Measurements from ENCODE around the gene NLRC3. TPM values are rescaled to one million over a fixed set of nuclear protein-coding genes. Genes with fewer than 3 reads are reported as not detected.
A peak's percentile ranks its signal among the peaks of the same experiment; 100 is the strongest.
"Not testable (repeated sequence)": the region's sequence is repeated elsewhere in the genome, so short reads cannot be mapped to it uniquely, and the experiment has no call there.

Gene NLRC3
- total RNA-seq, 1 donor from 2014 or later = 5.4 TPM

DNA sequence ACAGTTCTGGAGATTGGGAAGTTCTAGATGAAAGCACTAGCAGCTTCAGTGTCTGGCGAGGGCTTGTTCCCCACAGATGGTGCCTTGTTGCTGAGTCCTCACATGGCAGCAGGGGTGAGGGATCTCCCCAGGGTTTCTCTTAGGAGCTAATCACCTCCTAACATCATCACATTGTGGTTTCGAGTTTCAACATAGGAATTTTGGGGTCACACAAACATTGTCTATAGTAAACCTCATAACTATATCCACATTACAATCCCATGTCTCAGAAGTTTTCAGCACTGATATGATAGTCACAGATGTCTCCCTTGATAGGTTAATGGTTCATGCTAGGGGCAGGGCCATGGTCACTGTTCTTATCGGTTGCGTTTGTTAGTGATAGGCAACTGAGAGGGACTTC, 62.6 kb downstream of the NLRC3 start:
- DNase-seq (ENCODE audit: low read depth in 2 of 2) = no peak

- no peak for DNase-seq (ENCODE audit: low read depth in 2 of 2)
Observed at GRCh38 chr16:3513892-3514583, 63.2 kb downstream of the NLRC3 start.

- no peak for DNase-seq (ENCODE audit: low read depth in 2 of 2)
Observed at GRCh38 chr16:3511286-3512180, 65.7 kb downstream of the NLRC3 start.

- no peak for DNase-seq (ENCODE audit: low read depth in 2 of 2)
Observed at GRCh38 chr16:3510416-3510815, 66.8 kb downstream of the NLRC3 start.

DNA sequence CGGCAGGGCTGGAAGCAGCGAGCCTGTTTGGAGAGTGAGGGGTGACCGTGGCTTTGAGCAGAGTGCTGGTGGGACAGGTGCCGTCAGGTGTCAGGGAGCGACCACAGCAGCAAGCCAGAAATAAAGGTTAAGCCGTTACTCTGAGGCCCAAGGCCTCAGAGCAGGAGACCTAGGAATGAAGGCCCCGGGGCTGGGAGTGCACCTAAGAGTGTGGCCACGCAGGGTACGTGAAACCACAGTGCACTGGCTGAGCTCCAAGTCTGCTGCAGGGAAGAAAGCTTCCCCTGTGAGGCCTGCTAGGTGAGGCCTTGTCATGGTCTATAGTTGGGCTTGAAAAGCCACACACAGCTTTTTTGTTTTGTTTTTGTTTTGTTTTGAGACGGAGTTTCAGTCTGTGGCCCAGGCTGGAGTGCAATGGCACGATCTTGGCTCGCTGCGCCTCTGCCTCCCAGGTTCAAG, 67.7 kb downstream of the NLRC3 start:
- DNase-seq (ENCODE audit: low read depth in 2 of 2) = no peak

- no peak for DNase-seq (ENCODE audit: low read depth in 2 of 2)
Observed at GRCh38 chr16:3508736-3509135, 68.5 kb downstream of the NLRC3 start.

GRCh38 chr16:3503523-3503922, 73.7 kb downstream of the NLRC3 start:
- no peak for DNase-seq (ENCODE audit: low read depth in 2 of 2)

- no peak for DNase-seq (ENCODE audit: low read depth in 2 of 2)
Observed at GRCh38 chr16:3501783-3502400, 75.3 kb downstream of the NLRC3 start.

DNA sequence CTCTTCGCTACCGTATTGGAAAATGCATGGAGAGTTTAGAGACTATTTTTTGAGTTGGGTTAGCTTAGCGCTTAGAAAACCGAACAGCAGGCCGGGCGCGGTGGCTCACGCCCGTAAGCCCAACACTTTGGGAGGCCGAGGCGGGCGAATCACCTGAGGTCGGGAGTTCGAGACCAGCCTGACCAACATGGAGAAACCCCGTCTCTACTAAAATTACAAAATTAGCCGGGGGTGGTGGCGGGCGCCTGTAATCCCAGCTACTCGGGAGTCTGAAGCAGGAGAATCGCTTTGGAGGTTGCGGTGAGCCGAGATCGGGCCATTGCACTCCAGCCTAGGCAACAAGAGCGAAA, 75.8 kb downstream of the NLRC3 start:
- not testable (repeated sequence) for DNase-seq (ENCODE audit: low read depth in 2 of 2)

GRCh38 chr16:3498988-3499387, 78.2 kb downstream of the NLRC3 start:
- DNase-seq (ENCODE audit: low read depth in 2 of 2) = no peak

DNA sequence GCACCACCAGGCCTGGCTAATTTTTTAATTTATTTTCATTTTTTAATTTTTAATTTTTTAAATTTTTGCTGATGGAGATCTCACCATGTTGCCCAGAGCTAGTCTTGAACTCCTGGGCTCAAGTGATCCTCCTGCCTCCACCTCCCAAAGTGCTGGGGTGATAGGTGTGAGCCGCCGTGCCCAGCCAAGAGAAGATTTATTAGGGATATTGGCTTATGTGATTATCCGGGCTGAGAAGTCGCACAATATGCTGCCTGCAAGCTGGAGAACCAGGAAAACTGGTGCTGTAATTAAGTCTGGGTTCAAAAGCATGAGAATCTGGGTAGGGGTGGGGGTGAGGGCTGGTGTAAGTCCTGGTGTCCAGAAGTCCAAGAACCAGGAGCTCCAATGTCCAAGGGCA, 79.4 kb downstream of the NLRC3 start:
- DNase-seq (ENCODE audit: low read depth in 2 of 2) = no peak

- no peak for DNase-seq (ENCODE audit: low read depth in 2 of 2)
Observed at GRCh38 chr16:3496386-3496785, 80.8 kb downstream of the NLRC3 start.

DNA sequence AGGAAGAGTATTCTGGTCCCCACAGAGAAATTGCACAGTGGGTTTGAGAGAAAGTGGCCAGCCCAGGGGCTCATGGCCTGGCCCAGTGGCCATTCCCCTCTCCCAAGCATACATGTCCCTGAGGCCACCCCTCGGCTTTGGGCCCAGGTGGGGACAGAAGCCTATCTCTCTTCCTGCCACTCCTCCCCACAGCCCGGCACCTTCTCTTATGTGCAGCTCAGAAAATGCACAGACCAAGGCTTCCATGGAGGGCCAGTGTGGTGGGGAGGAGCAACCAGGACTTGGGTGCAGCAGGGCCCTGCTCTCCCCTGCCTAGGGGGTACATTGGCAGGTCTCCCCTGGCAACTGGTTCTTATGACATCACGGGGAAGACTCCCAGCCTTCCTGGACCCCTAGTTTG, 82.0 kb downstream of the NLRC3 start, which contains the start of gene C16orf90:
TSS of gene C16orf90 (minus strand) at position 314 of the 400 bp plus-strand sequence. CDS start at position 246, 68 bp downstream.
- DNase-seq (ENCODE audit: low read depth in 2 of 2) = no peak

GRCh38 chr16:3494386-3494973, 82.7 kb downstream of the NLRC3 start:
- no peak for DNase-seq (ENCODE audit: low read depth in 2 of 2)

DNA sequence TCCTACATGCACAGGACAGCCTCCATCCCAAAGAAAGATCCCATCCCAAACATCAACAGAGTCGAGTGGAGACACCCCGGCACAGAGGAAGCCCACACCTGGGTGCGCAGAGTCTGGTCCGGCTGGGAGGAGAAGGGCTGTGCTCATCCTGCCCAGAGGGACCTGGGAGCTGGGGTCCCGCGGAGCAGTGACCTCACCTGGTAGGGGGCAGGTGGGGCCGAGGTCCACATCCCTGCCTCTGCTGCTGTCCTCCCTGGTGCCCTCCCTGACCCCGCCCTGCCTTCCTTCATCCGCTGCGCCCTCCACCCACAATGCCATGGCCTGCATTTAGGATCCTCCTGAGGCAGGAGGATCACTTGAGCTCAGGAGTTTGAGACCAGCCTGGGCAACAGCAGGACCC, 84.8 kb downstream of the NLRC3 start:
- DNase-seq (ENCODE audit: low read depth in 2 of 2) = no peak

- DNase-seq (ENCODE audit: low read depth in 2 of 2) = peak in 1 of 2 donors; percentile 12
Observed at GRCh38 chr16:3490911-3491629, 86.1 kb downstream of the NLRC3 start.

Other genes with a start within 250 kb of the NLRC3 start
- under 0.01 TPM in 1 of 2 replicates, not detected in the other for gene OR2C1, start 221.5 kb downstream of the NLRC3 start, total RNA-seq
- gene ZSCAN32, start 176.4 kb downstream of the NLRC3 start, total RNA-seq = 7.4 and 10.9 TPM in 2 replicates
- 5.0 and 7.1 TPM in 2 replicates for gene ZNF174, start 176.2 kb downstream of the NLRC3 start, total RNA-seq
- 1.5 and 2.5 TPM in 2 replicates for gene ZNF597, start 133.9 kb downstream of the NLRC3 start, total RNA-seq
- 6.8 and 15.4 TPM in 2 replicates for gene NAA60, start 133.7 kb downstream of the NLRC3 start, total RNA-seq
- gene C16orf90, start 81.9 kb downstream of the NLRC3 start, total RNA-seq = not detected in 2 replicates
- 6.4 and 7.6 TPM in 2 replicates for gene CLUAP1, start 76.4 kb downstream of the NLRC3 start, total RNA-seq
- gene SLX4, start 34.2 kb upstream of the NLRC3 start, total RNA-seq = 1.9 and 2.1 TPM in 2 replicates
- gene DNASE1, start 77.3 kb upstream of the NLRC3 start, total RNA-seq = 10.0 and 14.3 TPM in 2 replicates
- gene TRAP1, start 140.1 kb upstream of the NLRC3 start, total RNA-seq = 51.0 and 104 TPM in 2 replicates